OCI-LY1 (cell line): Measurements from ENCODE around the gene PRSS57.
"Not testable (repeated sequence)": the region's sequence is repeated elsewhere in the genome, so short reads cannot be mapped to it uniquely, and the experiment has no call there.

Experiments
- H2AFZ ChIP-seq: fragments of 200-600 bp; sonication (generic), shearing (Covaris generic); 2 replicates; pipeline ENCODE4 v1.6.0; 2014; ENCODE audit warnings: antibody characterized with exemption, mild to moderate bottlenecking, low read length
- H3F3A ChIP-seq: fragments of 200-600 bp; sonication (generic), shearing (Covaris generic); 2 replicates; pipeline ENCODE4 v1.6.0; 2014; ENCODE audit warnings: mild to moderate bottlenecking, antibody characterized with exemption, low read length, moderate library complexity; ENCODE audit not compliant: insufficient read depth
- H3K27ac ChIP-seq: fragments of 200-600 bp; sonication (generic); 2 replicates; pipeline ENCODE4 v1.5.1; 2014; ENCODE audit warnings: low read length, mixed run types, mild to moderate bottlenecking, low read depth; ENCODE audit not compliant: poor library complexity, severe bottlenecking
- H3K27me3 ChIP-seq: fragments of 200-600 bp; sonication (generic); 2 replicates; pipeline ENCODE4 v1.6.0; 2014; ENCODE audit warnings: antibody characterized with exemption, mild to moderate bottlenecking, low read length, moderate library complexity; ENCODE audit not compliant: insufficient read depth
- H3K36me3 ChIP-seq: fragments of 200-600 bp; sonication (generic); 2 replicates; pipeline ENCODE4 v1.6.1; 2014; ENCODE audit warnings: mild to moderate bottlenecking, antibody characterized with exemption, low read length, moderate library complexity, mixed read lengths; ENCODE audit not compliant: insufficient read depth
- H3K4me1 ChIP-seq: fragments of 200-600 bp; sonication (generic); 2 replicates; pipeline ENCODE4 v1.5.1; 2014; ENCODE audit warnings: mild to moderate bottlenecking, low read length, moderate library complexity; ENCODE audit not compliant: insufficient read depth, severe bottlenecking
- H3K4me2 ChIP-seq: fragments of 200-600 bp; sonication (generic), shearing (Covaris generic); 2 replicates; pipeline ENCODE4 v1.6.1; 2014; ENCODE audit warnings: low read length
- H3K4me3 ChIP-seq: fragments of 200-600 bp; sonication (generic); 2 replicates; pipeline ENCODE4 v1.5.1; 2014; ENCODE audit warnings: low read length, low read depth, mild to moderate bottlenecking, mixed read lengths; ENCODE audit not compliant: poor library complexity, severe bottlenecking
- H3K79me2 ChIP-seq: fragments of 200-600 bp; shearing (Covaris generic); 2 replicates; pipeline ENCODE4 v1.6.1; 2016; ENCODE audit warnings: mixed run types, low read length, mixed read lengths; ENCODE audit not compliant: insufficient read depth
- H3K9ac ChIP-seq: fragments of 200-600 bp; sonication (generic), shearing (Covaris generic); 2 replicates; pipeline ENCODE4 v1.6.1; 2014; ENCODE audit warnings: mild to moderate bottlenecking, low read length, mixed read lengths
- H3K9me2 ChIP-seq: fragments of 200-600 bp; sonication (generic), shearing (Covaris generic); 2 replicates; pipeline ENCODE4 v1.6.1; 2014; ENCODE audit warnings: low read depth, mild to moderate bottlenecking, low read length, mixed read lengths
- H3K9me3 ChIP-seq: fragments of 200-600 bp; shearing (Covaris generic); 2 replicates; pipeline ENCODE4 v1.6.1; 2014; ENCODE audit warnings: low read length, mixed read lengths
- H4K20me1 ChIP-seq: fragments of 200-600 bp; sonication (generic), shearing (Covaris generic); 2 replicates; pipeline ENCODE4 v1.6.0; 2016; ENCODE audit warnings: mild to moderate bottlenecking, low read length; ENCODE audit not compliant: insufficient read depth
- CTCF ChIP-seq: fragments of 200-600 bp; sonication (generic), shearing (Covaris generic); IDR thresholded peaks from 2 replicates; pipeline ENCODE4 v1.5.1; 2017; ENCODE audit warnings: mild to moderate bottlenecking, antibody characterized with exemption, low read length, moderate library complexity, mixed read lengths
- EZH2 ChIP-seq: fragments of 200-600 bp; sonication (generic), shearing (Covaris generic); IDR thresholded peaks from 2 replicates; pipeline ENCODE4 v1.8.0; 2017; ENCODE audit warnings: borderline replicate concordance, mixed run types, mild to moderate bottlenecking, antibody characterized with exemption, low read length, moderate library complexity, mixed read lengths

PRSS57 gene

GRCh38 chr19:729965-730668, 34.9 kb upstream of the PRSS57 start:
- H2AFZ ChIP-seq, result no peak overlapping the region
- no peaks in the 10 kb centered on the region for H3F3A ChIP-seq
- peaks cover 16% of the 10 kb centered on the region; the same call in 1 of the 2 replicates for H3K27me3 ChIP-seq
- no peaks in the 10 kb centered on the region for H3K4me1 ChIP-seq
- no peak overlapping the region for H3K4me2 ChIP-seq
- H3K9me2 ChIP-seq, result no peaks in the 10 kb centered on the region
- no peak overlapping the region for H3K27ac ChIP-seq
- H3K9ac ChIP-seq, result no peak overlapping the region
- no peak for TF ChIP-seq EZH2
- no peak for TF ChIP-seq CTCF
- H3K9me3 ChIP-seq, result no peaks in the 10 kb centered on the region
- H3K36me3 ChIP-seq, result no peaks in the 10 kb centered on the region
- no peak overlapping the region for H3K4me3 ChIP-seq
- no peaks in the 10 kb centered on the region for H3K79me2 ChIP-seq
- H4K20me1 ChIP-seq, result no peaks in the 10 kb centered on the region

DNA sequence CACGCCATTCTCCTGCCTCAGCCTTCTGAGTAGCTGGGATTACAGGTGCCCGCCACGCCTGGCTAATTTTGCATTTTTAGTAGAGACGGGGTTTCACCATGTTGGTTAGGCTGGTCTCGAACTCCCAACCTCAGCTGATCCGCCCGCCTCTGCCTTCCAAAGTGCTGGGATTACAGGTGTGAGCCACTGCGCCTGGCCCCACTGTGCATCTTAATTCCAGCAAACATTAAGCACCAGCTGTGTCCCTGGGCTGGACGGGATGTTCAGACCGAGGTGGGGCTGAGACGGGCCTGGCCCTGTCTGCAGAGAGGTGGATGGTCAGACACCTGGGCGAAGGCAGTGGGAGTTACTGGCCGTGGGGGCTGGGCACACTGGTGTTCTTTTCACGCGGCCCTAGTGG, 34.3 kb upstream of the PRSS57 start:
- H2AFZ ChIP-seq, H3K27ac ChIP-seq, H3K9ac ChIP-seq, H3K4me1 ChIP-seq, H3K4me2 ChIP-seq, H3K4me3 ChIP-seq, H3K79me2 ChIP-seq, H3K36me3 ChIP-seq, H3K9me3 ChIP-seq, H3F3A ChIP-seq, H3K9me2 ChIP-seq, H4K20me1 ChIP-seq: not testable (repeated sequence)
- H3K27me3 ChIP-seq, result peaks cover 15% of the 10 kb centered on the region; the same call in 1 of the 2 replicates

DNA sequence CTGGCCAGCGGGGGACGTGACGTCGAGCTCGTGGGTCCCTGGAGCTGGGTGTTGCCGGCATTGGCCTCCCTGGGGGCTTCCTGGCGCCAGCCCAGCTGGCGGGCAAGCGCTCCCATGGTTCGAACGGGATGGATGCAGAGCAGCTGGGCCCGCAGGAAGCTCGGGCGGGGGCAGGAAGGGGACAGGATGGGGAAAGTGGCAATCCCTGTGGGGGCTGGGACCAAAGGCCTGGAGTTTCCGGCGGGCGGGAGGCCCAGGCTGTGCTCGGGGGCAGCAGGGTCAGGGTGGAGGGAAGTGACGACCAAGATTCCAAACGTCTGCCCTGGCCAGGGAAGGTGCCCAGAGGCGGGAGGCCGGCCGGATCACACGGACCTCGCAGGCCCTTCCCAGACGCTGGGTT, 32.8 kb upstream of the PRSS57 start:
- peaks cover 13% of the 10 kb centered on the region; the same call in 1 of the 2 replicates for H3K27me3 ChIP-seq
- no peaks in the 10 kb centered on the region for H3K9me2 ChIP-seq
- TF ChIP-seq CTCF (no peak), EZH2 (no peak)
- H4K20me1 ChIP-seq, result no peaks in the 10 kb centered on the region
- no peaks in the 10 kb centered on the region for H3K9me3 ChIP-seq
- H3K4me1 ChIP-seq, result no peaks in the 10 kb centered on the region
- no peaks in the 10 kb centered on the region for H3K36me3 ChIP-seq
- no peak overlapping the region for H3K4me2 ChIP-seq
- no peaks in the 10 kb centered on the region for H3F3A ChIP-seq
- no peak overlapping the region for H3K9ac ChIP-seq
- no peak overlapping the region for H2AFZ ChIP-seq
- no peak overlapping the region for H3K27ac ChIP-seq
- H3K4me3 ChIP-seq, result no peak overlapping the region
- no peaks in the 10 kb centered on the region for H3K79me2 ChIP-seq
